ENCODE data around the gene MPIG6B.

Gene MPIG6B

DNA sequence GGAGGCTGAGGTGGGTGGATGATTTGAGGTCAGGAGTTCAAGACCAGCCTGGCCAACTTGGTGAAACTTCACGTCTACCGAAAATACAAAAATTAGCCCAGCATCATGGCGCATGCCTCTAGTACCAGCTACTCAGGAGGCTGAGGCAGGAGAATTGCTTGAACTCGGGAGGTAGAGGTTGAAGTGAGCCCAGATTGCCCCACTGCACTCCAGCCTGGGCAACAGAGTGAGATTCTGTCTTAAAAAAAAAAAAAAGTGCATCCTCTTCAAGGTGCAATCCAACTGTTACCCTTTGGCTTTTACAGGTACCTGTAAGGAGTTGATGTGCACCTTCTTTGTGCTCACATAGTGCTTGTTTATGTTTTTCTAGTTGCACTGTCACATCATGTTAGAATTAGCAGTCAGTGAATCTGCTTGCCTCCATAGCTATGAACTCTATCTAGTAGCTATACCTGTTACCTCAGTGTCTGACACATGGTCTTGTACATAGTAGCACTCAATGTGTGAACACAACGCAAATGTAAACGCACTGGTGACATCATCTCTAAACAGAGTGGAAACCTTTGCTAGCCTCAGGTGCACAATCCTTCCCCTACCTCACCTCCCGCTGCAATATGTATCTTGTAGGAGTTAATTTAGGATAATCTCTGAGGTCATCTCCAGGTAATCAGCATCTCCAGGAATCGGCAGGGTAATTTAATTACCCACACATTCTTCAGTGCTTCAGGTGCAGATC lies 26.3 kb downstream of the MPIG6B start:
- Histone ChIP-seq H3K9ac (ENCODE audit: low read depth, low read length) (no peak overlapping the region), H3K27me3 (ENCODE audit: insufficient read depth, low read length, poor library complexity) (no peaks in the 10 kb centered on the region), H3K79me2 (ENCODE audit: insufficient read depth, low read length) (no peaks in the 10 kb centered on the region), H2AFZ (ENCODE audit: low read depth, low read length) (no peak overlapping the region), H3K36me3 (ENCODE audit: insufficient read depth, low read length) (peaks cover 44% of the 10 kb centered on the region), H3K4me1 (ENCODE audit: insufficient read depth, low read length) (no peaks in the 10 kb centered on the region), H3K4me3 (ENCODE audit: low read depth in 1 of 2, low read length in 2 of 2) (no peak overlapping the region), H4K20me1 (ENCODE audit: insufficient read depth, low read length) (peaks cover 6% of the 10 kb centered on the region; the same call in 1 of the 2 replicates), H3K4me2 (ENCODE audit: insufficient read depth, low read length) (no peak overlapping the region), H3K27ac (ENCODE audit: low read length) (no peak overlapping the region), H3K9me3 (ENCODE audit: insufficient read depth, low read length, severe bottlenecking) (no peaks in the 10 kb centered on the region)
- no peak for DNase-seq
- no peak for ATAC-seq (ENCODE audit: insufficient read depth, low read depth)
- TF ChIP-seq, protein P1, sequence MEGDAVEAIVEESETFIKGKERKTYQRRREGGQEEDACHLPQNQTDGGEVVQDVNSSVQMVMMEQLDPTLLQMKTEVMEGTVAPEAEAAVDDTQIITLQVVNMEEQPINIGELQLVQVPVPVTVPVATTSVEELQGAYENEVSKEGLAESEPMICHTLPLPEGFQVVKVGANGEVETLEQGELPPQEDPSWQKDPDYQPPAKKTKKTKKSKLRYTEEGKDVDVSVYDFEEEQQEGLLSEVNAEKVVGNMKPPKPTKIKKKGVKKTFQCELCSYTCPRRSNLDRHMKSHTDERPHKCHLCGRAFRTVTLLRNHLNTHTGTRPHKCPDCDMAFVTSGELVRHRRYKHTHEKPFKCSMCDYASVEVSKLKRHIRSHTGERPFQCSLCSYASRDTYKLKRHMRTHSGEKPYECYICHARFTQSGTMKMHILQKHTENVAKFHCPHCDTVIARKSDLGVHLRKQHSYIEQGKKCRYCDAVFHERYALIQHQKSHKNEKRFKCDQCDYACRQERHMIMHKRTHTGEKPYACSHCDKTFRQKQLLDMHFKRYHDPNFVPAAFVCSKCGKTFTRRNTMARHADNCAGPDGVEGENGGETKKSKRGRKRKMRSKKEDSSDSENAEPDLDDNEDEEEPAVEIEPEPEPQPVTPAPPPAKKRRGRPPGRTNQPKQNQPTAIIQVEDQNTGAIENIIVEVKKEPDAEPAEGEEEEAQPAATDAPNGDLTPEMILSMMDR (IDR thresholded peaks at IDR 0.05; ENCODE audit: borderline replicate concordance, extremely low read depth, low read length, poor library complexity, severe bottlenecking), result no peak
- TF ChIP-seq EZH2 (IDR thresholded peaks at IDR 0.05; ENCODE audit: borderline replicate concordance, low read depth, low read length, severe bottlenecking), result no peak

DNA sequence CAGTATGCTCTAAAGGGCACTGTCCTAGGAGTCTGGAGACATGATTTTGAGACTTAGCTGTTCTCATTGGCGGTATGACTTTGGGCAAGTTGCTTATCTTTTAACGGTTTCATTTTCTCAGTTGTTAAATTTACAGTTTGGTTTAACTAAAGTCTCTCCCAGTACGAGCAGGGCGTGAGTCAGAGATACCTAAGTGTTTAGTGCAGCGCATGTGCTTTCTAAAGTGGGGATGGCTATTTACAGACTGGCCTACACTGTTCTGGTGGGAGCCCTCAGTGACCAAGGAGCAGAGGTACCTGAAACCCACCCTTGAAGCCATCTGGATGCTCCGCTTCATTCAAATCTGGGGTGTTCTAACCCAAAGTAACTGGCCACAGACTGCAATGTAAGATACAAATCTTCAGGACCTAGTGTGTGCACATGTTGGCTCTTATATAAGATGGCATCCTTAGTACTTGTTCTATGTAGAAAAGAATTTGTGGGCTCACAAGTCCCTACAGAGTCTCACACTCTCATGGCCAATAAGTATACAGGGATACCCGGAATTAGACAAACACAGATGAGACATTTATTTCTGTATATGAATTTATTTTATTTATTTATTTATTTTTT lies 27.3 kb downstream of the MPIG6B start:
- Histone ChIP-seq H3K27ac (ENCODE audit: low read length) (no peak overlapping the region), H3K9me3 (ENCODE audit: insufficient read depth, low read length, severe bottlenecking) (no peaks in the 10 kb centered on the region), H3K36me3 (ENCODE audit: insufficient read depth, low read length) (peaks cover 38% of the 10 kb centered on the region), H3K4me3 (ENCODE audit: low read depth in 1 of 2, low read length in 2 of 2) (no peak overlapping the region), H3K9ac (ENCODE audit: low read depth, low read length) (no peak overlapping the region), H4K20me1 (ENCODE audit: insufficient read depth, low read length) (peaks cover 6% of the 10 kb centered on the region; the same call in 1 of the 2 replicates), H2AFZ (ENCODE audit: low read depth, low read length) (no peak overlapping the region), H3K27me3 (ENCODE audit: insufficient read depth, low read length, poor library complexity) (no peaks in the 10 kb centered on the region), H3K4me1 (ENCODE audit: insufficient read depth, low read length) (no peaks in the 10 kb centered on the region), H3K4me2 (ENCODE audit: insufficient read depth, low read length) (no peak overlapping the region), H3K79me2 (ENCODE audit: insufficient read depth, low read length) (no peaks in the 10 kb centered on the region)
- TF ChIP-seq, protein P1 (IDR thresholded peaks at IDR 0.05; ENCODE audit: borderline replicate concordance, extremely low read depth, low read length, poor library complexity, severe bottlenecking), result no peak
- no peak for TF ChIP-seq EZH2 (IDR thresholded peaks at IDR 0.05; ENCODE audit: borderline replicate concordance, low read depth, low read length, severe bottlenecking)
- ATAC-seq (ENCODE audit: insufficient read depth, low read depth), result no peak
- DNase-seq, result no peak

DNA sequence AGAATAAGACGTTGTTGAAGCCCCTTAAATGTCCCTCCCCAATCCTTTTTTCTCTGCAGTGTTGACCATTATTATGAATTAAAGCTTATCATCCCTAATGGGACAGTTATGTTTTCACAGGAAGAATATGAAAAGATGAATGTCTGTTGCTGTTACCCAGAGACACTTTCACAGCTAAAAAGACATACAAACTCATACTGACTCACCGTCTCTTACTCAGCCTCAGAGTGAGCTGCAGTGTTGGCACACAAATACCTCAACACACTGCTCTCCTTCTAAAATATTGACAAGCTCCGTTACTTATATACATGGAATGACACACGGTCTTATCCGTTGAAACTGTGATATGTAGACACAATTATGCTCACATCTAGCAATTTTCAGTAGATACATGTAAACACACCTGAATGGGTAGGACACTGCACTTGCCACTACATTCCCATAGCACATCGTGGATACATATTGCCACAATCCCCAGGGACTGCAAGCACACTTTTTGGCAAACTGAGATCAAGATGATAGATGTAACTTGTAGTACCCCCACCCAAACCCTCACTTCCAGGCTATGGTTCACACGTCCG lies 29.7 kb downstream of the MPIG6B start:
- Histone ChIP-seq H3K36me3 (ENCODE audit: insufficient read depth, low read length) (peaks cover 30% of the 10 kb centered on the region), H3K9me3 (ENCODE audit: insufficient read depth, low read length, severe bottlenecking) (no peaks in the 10 kb centered on the region), H3K4me3 (ENCODE audit: low read depth in 1 of 2, low read length in 2 of 2) (no peak overlapping the region), H4K20me1 (ENCODE audit: insufficient read depth, low read length) (no peaks in the 10 kb centered on the region), H3K4me1 (ENCODE audit: insufficient read depth, low read length) (no peaks in the 10 kb centered on the region), H3K27me3 (ENCODE audit: insufficient read depth, low read length, poor library complexity) (no peaks in the 10 kb centered on the region), H3K27ac (ENCODE audit: low read length) (no peak overlapping the region), H2AFZ (ENCODE audit: low read depth, low read length) (no peak overlapping the region), H3K79me2 (ENCODE audit: insufficient read depth, low read length) (no peaks in the 10 kb centered on the region), H3K4me2 (ENCODE audit: insufficient read depth, low read length) (no peak overlapping the region), H3K9ac (ENCODE audit: low read depth, low read length) (no peak overlapping the region)
- DNase-seq, result no peak
- TF ChIP-seq EZH2 (IDR thresholded peaks at IDR 0.05; ENCODE audit: borderline replicate concordance, low read depth, low read length, severe bottlenecking), result no peak
- TF ChIP-seq, protein P1 (IDR thresholded peaks at IDR 0.05; ENCODE audit: borderline replicate concordance, extremely low read depth, low read length, poor library complexity, severe bottlenecking), result no peak
- ATAC-seq (ENCODE audit: insufficient read depth, low read depth), result no peak; the same call in 2 of the 3 replicates
